Measurements from ENCODE around the gene TIPARP.
"Not testable (repeated sequence)": the region's sequence is repeated elsewhere in the genome, so short reads cannot be mapped to it uniquely, and the experiment has no call there.

Gene TIPARP

GRCh38 chr3:156676768-156677479 lies 2.5 kb downstream of the TIPARP start:
- no peak for DNase-seq

DNA sequence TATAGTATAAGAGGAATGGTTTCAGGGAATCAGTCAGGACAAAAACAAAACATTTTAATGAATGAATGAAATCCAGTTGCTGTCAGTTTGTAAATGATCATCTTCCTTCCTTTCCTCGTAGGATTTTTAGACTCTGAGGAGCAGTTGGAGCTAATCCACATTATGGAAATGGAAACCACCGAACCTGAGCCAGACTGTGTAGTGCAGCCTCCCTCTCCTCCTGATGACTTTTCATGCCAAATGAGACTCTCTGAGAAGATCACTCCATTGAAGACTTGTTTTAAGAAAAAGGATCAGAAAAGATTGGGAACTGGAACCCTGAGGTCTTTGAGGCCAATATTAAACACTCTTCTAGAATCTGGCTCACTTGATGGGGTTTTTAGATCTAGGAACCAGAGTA lies 3.1 kb downstream of the TIPARP start:
- DNase-seq: no peak

GRCh38 chr3:156678197-156678596 lies 3.8 kb downstream of the TIPARP start:
- no peak for DNase-seq

DNA sequence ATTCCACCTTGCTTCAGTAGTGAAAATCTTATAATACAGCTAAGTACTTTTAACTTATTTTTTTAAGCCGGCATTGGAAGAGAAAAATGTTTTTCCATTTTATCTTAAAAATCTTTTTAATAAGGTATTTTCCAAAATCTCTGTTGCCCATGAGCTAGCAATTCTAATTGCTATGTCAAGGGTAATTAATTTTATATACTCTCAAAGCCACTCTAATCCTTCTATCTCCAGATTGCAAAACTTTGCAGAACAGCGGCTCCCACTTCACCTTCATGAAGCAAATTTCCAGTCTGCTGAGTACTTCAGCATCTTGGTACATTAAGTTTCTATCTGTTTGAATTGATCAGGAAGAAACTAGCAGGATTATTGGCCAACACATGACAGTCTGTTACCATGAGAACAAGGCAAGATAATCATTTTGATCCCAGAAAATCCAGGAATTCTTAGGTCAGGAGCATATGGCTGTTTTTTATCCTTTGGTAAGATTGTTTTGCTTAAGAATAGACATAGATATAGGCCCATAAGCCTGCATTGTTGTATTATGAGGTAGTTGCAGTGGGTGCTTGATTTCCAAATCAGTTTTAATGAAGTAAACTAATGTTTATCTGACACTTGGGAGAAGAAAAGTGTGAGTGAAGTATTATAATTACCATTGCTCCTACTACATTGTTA lies 6.0 kb downstream of the TIPARP start:
- DNase-seq: no peak

- DNase-seq: no peak
These were observed 6.6 kb downstream of the TIPARP start for GRCh38 chr3:156681002-156681401.

DNA sequence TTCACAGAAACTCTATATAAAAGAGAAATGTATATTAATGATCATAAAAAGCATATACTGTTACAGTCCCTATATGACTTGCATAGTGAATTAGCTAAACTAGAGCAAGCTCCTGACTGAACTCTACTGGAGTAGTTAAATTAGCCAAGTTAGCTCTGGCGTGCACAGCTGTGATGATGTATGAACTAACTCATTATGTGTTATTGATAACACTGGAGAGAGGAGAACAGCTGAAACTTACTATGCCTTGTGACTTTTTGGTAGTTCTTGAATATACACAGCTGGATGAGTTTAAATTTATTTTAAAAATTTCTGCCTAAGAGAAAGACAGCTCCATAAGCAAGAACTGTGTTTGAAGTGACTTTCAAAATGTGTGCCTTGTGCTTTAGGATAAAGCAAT lies 8.1 kb downstream of the TIPARP start:
- no peak for DNase-seq

DNA sequence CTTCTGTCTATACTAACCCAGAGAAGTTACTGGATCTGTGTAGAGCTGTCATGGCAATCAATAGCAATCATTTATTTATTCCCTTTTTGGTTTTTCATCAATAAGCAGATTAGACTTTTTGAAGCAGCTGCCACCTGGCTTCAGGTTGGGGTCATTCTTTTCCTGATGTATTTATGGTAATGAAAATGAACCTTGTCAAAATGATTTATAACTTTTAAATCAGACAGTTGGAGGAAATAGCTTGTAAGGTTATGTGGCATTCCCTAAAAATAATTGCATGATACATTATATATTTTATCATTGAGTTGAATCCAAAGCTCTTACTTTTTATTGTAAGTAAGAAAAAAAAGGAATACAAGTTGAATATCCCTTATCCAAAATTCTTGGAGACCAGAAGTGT lies 8.6 kb downstream of the TIPARP start:
- DNase-seq: no peak

DNA sequence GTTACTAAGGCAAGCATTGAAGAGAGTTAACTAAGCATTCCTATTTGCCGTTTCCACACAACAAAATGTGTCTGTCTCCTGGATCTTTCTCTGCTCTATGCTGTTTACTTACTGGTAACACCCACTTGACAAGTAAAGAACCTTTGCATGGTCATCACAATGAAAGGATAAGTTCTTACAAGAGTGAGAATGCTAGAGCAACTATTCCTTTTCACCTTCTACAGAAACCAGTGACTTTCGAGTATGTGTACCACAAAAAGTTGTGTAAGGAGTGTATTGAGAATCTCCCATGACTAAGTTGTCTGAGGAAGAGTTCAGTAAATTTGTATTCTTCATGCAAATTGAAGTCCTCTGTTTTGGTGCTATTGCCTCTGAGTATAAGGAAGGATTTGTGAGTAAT lies 10.8 kb downstream of the TIPARP start:
- DNase-seq: no peak

DNA sequence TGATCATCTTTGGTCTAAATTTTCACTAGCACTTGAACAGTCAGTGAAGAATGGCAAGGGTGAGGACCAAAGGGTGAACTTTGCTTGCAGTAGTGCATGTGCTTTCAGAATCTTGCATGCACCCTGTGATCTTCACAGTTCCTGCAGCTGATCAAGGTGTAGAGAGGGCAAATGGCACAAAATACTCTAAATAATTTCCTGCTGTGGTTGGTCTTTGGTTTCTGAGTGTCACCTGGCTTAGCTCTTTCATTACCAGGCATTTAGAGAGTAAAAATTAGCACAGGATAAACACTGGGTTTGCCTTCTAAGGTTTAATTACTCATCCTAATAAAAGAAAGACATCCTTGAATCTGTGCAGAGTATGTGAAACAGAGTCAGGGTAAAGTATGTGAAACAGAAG lies 11.4 kb downstream of the TIPARP start:
- no peak for DNase-seq

DNA sequence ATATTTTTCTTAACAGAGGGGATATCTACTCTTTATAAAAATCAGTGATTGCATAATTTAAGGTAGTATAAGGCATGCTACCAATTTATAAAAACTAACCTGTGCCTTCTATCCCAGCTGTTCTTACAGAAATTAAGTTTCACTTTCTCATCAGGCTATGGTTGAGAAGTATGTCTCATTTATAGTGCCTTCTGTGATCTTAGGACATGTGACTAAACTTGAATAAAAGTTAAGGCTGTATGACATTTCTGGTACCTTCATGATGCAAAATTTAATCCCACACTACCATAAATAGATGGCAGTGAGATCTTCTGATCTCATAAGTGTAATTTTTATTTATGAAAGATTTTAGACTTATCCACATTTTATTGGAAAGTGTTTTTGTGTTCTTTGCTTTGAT lies 12.6 kb downstream of the TIPARP start:
- no peak for DNase-seq

DNA sequence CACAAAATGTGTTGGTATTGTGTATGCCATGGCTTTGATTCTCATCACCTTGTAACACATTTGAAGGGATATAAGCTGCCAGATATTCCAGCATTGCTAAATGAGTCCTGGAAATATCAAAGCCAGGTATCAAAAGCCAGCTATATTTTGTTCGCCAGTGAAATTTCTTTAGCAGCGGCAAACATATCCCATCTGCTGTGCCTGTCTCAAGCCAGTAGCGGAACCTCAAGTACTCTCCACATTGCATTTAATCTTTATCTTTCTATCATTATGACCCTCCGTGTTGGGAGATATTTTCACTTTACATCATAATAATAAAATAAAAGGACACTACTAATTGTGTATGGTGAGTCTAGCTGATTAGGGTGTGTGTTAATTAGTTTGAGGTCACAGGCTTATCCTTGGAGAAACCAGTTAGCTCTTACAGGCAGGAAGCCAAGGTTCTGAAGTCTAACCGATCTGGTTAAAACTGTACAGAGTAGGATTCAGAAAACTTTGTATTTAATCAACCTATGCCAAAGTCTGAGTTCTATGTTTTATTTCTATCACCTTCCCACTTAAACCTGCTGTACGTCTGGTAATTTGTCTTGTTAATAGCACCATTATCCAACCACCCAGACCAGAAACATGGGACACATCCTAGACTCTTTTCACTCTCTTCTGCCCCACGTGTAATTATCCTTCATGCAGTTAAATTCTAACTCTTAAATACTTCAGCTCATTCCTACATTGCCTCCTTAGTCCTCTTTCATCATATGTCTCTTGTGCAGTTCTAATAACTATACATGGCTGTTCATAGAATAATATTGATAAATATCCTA lies 14.5 kb downstream of the TIPARP start:
- DNase-seq: no peak

DNA sequence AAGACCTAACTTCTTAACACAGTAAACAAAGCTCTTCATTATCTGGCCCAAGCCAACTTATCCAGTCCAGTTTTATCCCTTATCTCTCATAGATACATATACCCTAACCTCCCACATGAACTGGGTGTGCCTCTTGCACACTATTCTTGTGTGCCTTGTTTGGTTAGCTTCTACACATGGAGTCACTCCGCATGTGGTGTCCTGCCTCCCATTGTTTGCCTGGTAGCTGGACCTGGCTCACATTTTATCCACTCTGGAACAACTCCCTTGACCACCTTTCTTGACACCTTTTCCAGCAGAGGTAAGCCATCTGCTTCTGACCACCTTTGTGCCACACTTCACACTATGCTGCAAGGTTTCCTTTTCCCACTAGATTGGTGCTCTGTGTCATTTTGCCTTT lies 15.2 kb downstream of the TIPARP start:
- DNase-seq: no peak

DNA sequence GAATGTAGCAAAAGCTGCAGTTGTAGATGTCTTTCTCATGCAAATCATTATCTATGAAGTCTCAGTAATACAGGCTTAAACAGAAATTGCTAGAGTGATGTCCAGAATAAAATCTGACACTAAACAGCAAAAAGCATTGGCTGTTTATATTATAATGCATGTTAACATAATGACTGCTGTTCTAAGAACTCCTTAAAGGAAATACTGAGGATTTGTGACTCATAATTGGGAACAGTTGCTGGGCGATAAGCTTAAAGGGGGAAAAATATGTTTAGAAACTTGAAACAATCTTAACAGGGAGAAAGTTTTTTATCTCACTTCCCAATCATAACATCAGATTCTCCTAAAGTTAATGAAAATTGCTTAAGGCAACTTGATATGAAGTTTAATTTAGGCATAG lies 17.5 kb downstream of the TIPARP start:
- DNase-seq: no peak

GRCh38 chr3:156693166-156693565 lies 18.8 kb downstream of the TIPARP start:
- no peak for DNase-seq

DNA sequence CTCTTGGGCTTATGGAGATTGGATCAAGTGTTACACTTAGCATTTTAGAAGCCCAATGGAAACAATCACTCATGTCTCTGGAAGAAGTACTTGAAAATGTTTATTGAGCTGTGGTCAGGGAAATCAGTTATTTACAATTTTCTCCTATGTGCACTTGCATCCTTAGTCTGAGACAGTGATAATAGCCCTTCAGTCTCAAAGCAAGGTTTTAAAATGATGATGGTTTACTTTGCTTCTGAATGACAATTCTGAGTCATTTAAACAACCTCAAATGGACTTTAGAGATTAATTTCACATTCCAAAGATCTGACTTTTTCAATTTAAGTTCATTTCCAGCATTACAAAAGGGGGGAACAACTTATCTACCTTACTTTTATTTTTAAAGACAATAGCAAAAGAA lies 20.1 kb downstream of the TIPARP start:
- no peak for DNase-seq

DNA sequence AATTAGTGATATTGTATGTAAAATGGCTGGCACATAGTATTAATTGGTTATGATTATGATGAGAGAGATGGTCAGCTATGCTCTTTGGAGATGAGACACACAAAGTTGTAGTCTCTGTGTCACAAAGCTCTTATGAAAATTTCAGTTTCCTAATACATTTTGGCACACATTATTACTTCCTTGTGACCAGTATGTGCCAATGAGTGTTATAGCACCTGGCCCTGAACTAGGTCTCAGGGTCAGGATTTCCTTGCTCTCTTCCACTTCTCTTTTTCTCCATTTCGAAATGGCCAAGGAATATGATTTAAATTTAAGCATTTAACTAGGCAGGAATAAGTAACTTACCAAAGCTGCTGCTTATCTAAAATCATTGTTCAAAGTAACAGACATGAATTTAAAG lies 28.0 kb downstream of the TIPARP start:
- no peak for DNase-seq

- DNase-seq: no peak
These were observed 30.1 kb downstream of the TIPARP start for GRCh38 chr3:156704370-156705036.

GRCh38 chr3:156705761-156706616 lies 31.6 kb downstream of the TIPARP start:
- no peak for DNase-seq

DNA sequence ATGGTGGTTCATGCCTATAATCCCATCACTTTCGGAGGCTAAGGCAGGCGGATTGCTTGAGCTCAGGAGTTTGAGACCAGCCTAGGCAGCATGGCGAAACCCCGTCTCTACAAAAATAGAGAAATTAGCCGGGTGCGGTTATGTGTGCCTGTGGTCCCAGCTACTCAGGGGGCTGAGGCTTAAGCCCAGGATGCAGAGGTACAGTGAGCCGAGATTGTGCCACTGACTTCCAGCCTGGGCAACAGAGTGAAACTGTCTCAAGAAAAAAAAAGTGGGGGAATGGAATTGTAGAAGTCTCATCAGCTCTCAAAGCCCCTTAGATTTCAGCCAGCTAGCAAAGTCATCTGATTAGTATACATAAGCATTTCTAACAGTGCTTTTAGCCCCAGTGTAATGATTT lies 33.2 kb downstream of the TIPARP start:
- no peak for DNase-seq

DNA sequence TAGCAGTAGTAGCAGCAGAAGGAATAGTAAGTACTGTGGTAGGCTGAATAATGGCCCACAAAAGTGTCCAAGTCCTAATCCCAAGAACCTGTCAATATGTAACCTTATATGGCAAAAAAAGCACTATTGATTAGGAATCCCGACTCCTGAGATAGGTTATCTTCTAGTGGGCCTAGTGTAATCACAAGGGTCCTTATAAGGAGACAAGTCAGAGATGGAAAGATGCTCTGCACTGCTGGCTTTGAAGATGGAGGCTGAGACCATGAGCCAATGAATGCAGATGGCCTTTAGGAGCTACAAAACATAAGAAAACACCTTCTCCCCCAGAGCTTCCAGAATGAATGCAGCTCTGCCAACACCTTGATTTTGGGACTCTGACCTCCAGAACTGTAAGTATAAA lies 36.0 kb downstream of the TIPARP start:
- DNase-seq: no peak

- no peak for DNase-seq
These were observed 36.7 kb downstream of the TIPARP start for GRCh38 chr3:156711113-156711512.

GRCh38 chr3:156711944-156712343 lies 37.6 kb downstream of the TIPARP start:
- not testable (repeated sequence) for DNase-seq
